ENCODE data around the gene MICA.
"Not testable (repeated sequence)": the region's sequence is repeated elsewhere in the genome, so short reads cannot be mapped to it uniquely, and the experiment has no call there.

Gene MICA

GRCh38 chr6:31414148-31414770, 10.9 kb downstream of the MICA start:
- not testable (repeated sequence) for DNase-seq

- no peak for DNase-seq
These were observed 11.4 kb downstream of the MICA start for GRCh38 chr6:31414771-31415265.

GRCh38 chr6:31416394-31417014, 13.1 kb downstream of the MICA start:
- DNase-seq, result no peak

GRCh38 chr6:31418251-31418650, 14.9 kb downstream of the MICA start:
- DNase-seq, result no peak

- no peak for DNase-seq
These were observed 16.4 kb downstream of the MICA start for GRCh38 chr6:31419842-31420241.

GRCh38 chr6:31420546-31420945, 17.2 kb downstream of the MICA start:
- DNase-seq, result no peak

- DNase-seq, result no peak
These were observed 19.2 kb downstream of the MICA start for GRCh38 chr6:31422587-31422986.

GRCh38 chr6:31423550-31423949, 20.2 kb downstream of the MICA start:
- DNase-seq, result no peak

GRCh38 chr6:31426395-31427354, 23.3 kb downstream of the MICA start:
- no peak for DNase-seq

GRCh38 chr6:31430449-31430848, 27.1 kb downstream of the MICA start:
- no peak for DNase-seq

- not testable (repeated sequence) for DNase-seq
These were observed 31.7 kb downstream of the MICA start for GRCh38 chr6:31435051-31435450.

GRCh38 chr6:31438222-31438621, 34.8 kb downstream of the MICA start:
- no peak for DNase-seq

GRCh38 chr6:31438677-31439076, 35.3 kb downstream of the MICA start:
- no peak for DNase-seq

GRCh38 chr6:31441365-31442267, 38.2 kb downstream of the MICA start:
- peak; percentile 19 to 89 for DNase-seq

- no peak for DNase-seq
These were observed 43.1 kb downstream of the MICA start for GRCh38 chr6:31446481-31446880.

GRCh38 chr6:31446999-31447789, 43.8 kb downstream of the MICA start:
- DNase-seq, result not testable (repeated sequence)

- DNase-seq, result no peak
These were observed 47.4 kb downstream of the MICA start for GRCh38 chr6:31450751-31451150.

GRCh38 chr6:31452859-31453258, 49.5 kb downstream of the MICA start:
- no peak for DNase-seq

GRCh38 chr6:31453259-31453658, 49.9 kb downstream of the MICA start:
- DNase-seq, result no peak

GRCh38 chr6:31459864-31460263, 56.5 kb downstream of the MICA start:
- DNase-seq, result not testable (repeated sequence)

GRCh38 chr6:31460361-31461025, 57.1 kb downstream of the MICA start:
- no peak for DNase-seq
